ENCODE results near the gene CNTN6. TPM values are rescaled to one million over a fixed set of nuclear protein-coding genes. Genes with fewer than 3 reads are reported as not detected.

The CNTN6 gene
- total RNA-seq, 2 donors from 2014 or later = not detected

- H3K4me3 ChIP-seq = no peak overlapping the region
- no peaks in the 10 kb centered on the region for H3K9me3 ChIP-seq
- H3K36me3 ChIP-seq = no peaks in the 10 kb centered on the region
- H3K4me1 ChIP-seq (ENCODE audit: control insufficient read depth in 1 of 2, low read depth in 2 of 2) = no peaks in the 10 kb centered on the region
- DNase-seq (ENCODE audit: low spot score) (no peak), ATAC-seq (ENCODE audit: insufficient number of reproducible peaks, low FRiP score, low read depth) (no peak)
- TF ChIP-seq, protein P1, sequence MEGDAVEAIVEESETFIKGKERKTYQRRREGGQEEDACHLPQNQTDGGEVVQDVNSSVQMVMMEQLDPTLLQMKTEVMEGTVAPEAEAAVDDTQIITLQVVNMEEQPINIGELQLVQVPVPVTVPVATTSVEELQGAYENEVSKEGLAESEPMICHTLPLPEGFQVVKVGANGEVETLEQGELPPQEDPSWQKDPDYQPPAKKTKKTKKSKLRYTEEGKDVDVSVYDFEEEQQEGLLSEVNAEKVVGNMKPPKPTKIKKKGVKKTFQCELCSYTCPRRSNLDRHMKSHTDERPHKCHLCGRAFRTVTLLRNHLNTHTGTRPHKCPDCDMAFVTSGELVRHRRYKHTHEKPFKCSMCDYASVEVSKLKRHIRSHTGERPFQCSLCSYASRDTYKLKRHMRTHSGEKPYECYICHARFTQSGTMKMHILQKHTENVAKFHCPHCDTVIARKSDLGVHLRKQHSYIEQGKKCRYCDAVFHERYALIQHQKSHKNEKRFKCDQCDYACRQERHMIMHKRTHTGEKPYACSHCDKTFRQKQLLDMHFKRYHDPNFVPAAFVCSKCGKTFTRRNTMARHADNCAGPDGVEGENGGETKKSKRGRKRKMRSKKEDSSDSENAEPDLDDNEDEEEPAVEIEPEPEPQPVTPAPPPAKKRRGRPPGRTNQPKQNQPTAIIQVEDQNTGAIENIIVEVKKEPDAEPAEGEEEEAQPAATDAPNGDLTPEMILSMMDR (IDR thresholded peaks at IDR 0.05) = no peak
- H3K27me3 ChIP-seq (replicated peaks; ENCODE audit: insufficient read depth) = no peaks in the 10 kb centered on the region
- no peak overlapping the region for H3K27ac ChIP-seq
These were observed 23.8 kb upstream of the CNTN6 start for GRCh38 chr3:1068985-1069384.

GRCh38 chr3:1072041-1072440 is 20.8 kb upstream of the CNTN6 start:
- no peaks in the 10 kb centered on the region for H3K9me3 ChIP-seq
- H3K27ac ChIP-seq = no peak overlapping the region
- H3K4me1 ChIP-seq (ENCODE audit: control insufficient read depth in 1 of 2, low read depth in 2 of 2) = no peaks in the 10 kb centered on the region
- DNase-seq (ENCODE audit: low spot score) (no peak), ATAC-seq (ENCODE audit: insufficient number of reproducible peaks, low FRiP score, low read depth) (no peak)
- TF ChIP-seq, protein P1 (IDR thresholded peaks at IDR 0.05) = no peak
- no peaks in the 10 kb centered on the region for H3K36me3 ChIP-seq
- no peaks in the 10 kb centered on the region for H3K27me3 ChIP-seq (replicated peaks; ENCODE audit: insufficient read depth)
- H3K4me3 ChIP-seq = no peak overlapping the region

DNA sequence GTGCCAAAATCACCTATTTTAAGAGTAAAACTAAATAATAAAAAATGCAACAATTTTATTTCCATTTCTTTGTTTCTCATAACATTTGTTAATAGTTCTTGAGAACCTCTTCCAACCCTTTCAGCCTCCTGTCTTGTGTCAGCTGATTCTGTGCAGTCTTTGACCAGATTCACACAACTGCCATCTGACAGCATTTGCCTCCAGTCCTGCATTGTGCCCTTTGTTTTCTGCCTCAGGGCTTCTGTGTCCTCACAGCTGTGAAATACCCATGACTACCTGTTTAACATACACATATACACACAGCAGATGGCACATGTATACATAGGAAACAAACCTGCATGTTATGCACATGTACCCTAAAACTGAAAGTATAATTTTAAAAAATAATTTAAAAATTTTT is 13.2 kb upstream of the CNTN6 start:
- ATAC-seq (ENCODE audit: insufficient number of reproducible peaks, low FRiP score, low read depth) (no peak), DNase-seq (ENCODE audit: low spot score) (no peak)
- Histone ChIP-seq H3K36me3 (no peaks in the 10 kb centered on the region), H3K4me3 (no peak overlapping the region), H3K9me3 (no peaks in the 10 kb centered on the region), H3K27me3 (replicated peaks; ENCODE audit: insufficient read depth) (no peaks in the 10 kb centered on the region), H3K27ac (no peak overlapping the region), H3K4me1 (ENCODE audit: control insufficient read depth in 1 of 2, low read depth in 2 of 2) (no peaks in the 10 kb centered on the region)
- TF ChIP-seq, protein P1 (IDR thresholded peaks at IDR 0.05) = no peak

- H3K9me3 ChIP-seq = no peaks in the 10 kb centered on the region
- peaks cover 0 to 2% of the 10 kb centered on the region in 2 donors for H3K4me1 ChIP-seq (ENCODE audit: control insufficient read depth in 1 of 2, low read depth in 2 of 2)
- no peak overlapping the region for H3K4me3 ChIP-seq
- ATAC-seq (ENCODE audit: insufficient number of reproducible peaks, low FRiP score, low read depth) (no peak), DNase-seq (ENCODE audit: low spot score) (no peak)
- H3K27ac ChIP-seq = no peak overlapping the region
- no peaks in the 10 kb centered on the region for H3K36me3 ChIP-seq
- no peaks in the 10 kb centered on the region for H3K27me3 ChIP-seq (replicated peaks; ENCODE audit: insufficient read depth)
- TF ChIP-seq, protein P1 (IDR thresholded peaks at IDR 0.05) = peak; percentile 53
These were observed 10.7 kb upstream of the CNTN6 start for GRCh38 chr3:1082108-1082507.

GRCh38 chr3:1087066-1087560 is 5.7 kb upstream of the CNTN6 start:
- Histone ChIP-seq H3K36me3 (no peaks in the 10 kb centered on the region), H3K27me3 (replicated peaks; ENCODE audit: insufficient read depth) (no peaks in the 10 kb centered on the region), H3K4me1 (ENCODE audit: control insufficient read depth in 1 of 2, low read depth in 2 of 2) (peaks cover 6 to 9% of the 10 kb centered on the region in 2 donors), H3K9me3 (no peaks in the 10 kb centered on the region), H3K27ac (no peak overlapping the region), H3K4me3 (no peak overlapping the region)
- ATAC-seq (ENCODE audit: insufficient number of reproducible peaks, low FRiP score, low read depth) = no peak
- TF ChIP-seq, protein P1 (IDR thresholded peaks at IDR 0.05) = no peak
- no peak for DNase-seq (ENCODE audit: low spot score)
